ENCODE results near the gene PBX2.
"Not testable (repeated sequence)": the region's sequence is repeated elsewhere in the genome, so short reads cannot be mapped to it uniquely, and the experiment has no call there.

The PBX2 gene

DNA sequence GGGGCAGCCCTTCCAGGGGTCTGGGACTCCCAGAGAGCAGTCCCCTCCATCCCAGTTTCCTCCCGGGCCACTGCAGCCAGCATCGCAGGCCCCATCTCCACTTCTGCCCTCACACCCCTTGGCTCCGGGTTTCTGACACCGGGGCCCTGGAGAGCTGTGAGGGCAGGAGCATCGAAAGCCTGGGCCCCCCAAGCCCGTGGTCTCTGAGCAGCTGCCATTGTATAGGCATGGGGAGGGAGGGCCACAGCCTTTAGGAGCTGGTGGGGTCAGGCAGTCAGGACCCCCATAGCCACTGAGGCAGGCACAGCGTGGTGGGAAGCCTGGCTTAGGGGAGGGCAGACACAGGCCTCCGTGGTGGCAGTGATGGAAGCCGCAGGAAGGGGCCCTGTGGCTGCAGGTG, 12.2 kb upstream of the PBX2 start:
- DNase-seq (ENCODE audit: low spot score) = no peak

DNA sequence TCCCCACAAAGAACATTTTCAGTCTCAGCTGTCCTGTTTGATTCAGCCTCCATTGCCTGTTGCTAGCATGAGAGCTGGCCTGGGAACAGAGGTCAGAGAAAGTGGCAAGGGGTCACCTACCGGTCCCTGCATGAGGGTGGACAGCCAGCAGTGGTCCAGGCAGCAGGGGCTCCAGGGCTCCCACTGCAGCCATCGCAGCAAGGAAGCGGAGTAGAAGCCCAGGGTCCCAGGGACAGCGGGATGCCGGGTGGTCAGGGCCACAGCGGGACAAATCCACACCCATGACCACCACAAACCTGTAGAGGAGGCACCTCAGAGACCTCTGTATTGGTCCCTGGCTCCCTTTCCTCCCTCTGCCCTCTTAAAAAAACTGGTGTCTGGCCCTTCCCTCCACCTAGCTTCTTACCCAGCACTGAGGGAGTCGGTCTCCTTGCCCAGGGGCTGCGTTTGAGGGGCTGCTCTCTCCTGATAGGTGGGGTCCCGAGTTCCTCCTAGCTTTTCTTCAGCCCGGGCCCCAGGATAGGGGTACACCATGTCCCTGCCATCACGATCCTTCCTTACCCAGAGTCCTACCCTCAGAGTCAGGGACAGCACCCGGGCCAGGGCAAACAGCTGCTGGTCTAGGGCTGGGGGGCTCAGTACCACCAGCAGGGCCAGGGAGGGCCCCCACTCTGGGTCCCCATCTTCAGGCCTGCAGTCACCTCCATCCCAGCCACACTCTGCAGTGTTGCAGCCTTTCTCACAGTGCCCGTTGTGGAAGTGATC, 10.9 kb upstream of the PBX2 start:
- no peak for DNase-seq (ENCODE audit: low spot score)

DNA sequence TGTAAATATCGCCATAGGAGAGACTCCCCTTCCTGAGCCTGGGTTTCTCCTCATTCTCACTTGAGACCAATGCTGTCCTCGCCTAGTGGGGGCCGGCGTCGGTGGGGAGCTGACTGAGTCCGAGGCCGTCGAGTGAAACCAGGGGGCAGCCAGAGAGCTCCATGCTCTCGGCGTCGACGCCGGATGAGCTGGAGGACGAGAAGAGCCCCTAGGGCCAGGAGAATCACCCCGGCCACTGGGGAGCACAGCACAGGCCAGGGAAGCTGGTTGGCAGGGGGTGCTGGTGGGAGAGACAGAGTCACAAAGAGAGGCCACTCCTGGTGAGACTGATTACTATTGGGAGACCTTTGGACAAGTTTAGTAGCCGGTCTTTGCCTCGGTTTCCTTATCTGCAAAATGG, 8.9 kb upstream of the PBX2 start:
- no peak for DNase-seq (ENCODE audit: low spot score)

DNA sequence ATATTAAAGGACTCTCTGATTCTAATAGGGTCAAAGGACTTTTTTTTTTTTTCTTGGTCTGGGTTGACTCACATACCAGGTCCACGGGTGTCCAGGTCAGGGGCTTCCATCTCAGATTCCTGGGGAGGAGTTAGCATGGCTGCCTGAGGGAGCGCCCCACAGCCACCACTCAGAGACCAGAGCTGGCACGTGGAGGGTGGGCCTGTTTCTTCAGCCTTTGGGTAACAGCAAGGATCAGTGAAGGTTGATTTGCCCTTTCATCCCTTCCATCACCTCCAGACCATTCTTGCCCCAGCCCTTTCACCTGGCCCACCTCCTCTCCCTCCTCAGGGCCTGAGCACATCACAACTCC, 8.3 kb upstream of the PBX2 start:
- DNase-seq (ENCODE audit: low spot score) = no peak

DNA sequence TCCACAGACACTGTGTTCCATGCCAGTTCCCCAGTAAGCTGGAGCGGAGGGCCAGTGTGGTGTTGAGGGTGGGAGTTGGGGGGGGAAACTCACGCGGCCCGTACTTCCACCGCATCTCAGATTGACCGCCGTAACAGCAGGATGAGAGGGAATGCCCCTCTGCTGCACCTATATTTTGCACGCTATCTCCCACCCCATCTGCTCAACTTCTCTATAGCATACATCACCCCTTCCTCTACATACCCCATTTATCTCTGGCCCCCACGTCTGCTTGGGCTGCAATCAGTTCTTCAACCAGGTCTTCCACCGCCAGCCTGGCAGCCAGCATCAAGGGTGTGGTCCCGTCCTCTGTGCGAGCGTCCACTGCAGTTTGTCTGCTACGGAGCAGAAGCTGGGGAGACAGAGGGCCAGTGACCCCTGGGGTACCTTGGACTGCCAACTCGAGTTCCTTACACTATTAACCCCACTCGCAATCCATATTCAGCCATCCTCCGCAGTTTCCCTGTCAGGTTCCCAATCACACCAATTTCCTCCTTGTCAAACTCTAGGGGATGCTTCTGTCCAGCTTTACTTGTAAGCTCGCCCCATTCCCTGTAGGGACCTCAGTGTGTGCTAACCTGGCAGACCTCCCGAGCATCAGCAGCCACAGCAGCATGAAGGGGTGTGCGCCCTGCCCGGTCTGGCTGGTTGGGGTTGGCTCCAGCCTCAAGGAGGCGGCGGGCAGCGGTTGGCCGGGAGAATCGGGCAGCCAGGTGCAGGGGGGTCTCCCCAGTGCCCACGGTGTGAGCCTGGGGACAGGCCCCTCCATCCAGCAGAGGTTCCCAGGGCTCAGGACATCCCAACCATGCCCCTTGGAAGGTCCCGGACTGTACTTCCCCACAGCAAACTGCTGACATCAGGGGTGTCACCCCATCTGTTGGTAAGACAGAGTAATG, 6.9 kb upstream of the PBX2 start:
- no peak for DNase-seq (ENCODE audit: low spot score)

DNA sequence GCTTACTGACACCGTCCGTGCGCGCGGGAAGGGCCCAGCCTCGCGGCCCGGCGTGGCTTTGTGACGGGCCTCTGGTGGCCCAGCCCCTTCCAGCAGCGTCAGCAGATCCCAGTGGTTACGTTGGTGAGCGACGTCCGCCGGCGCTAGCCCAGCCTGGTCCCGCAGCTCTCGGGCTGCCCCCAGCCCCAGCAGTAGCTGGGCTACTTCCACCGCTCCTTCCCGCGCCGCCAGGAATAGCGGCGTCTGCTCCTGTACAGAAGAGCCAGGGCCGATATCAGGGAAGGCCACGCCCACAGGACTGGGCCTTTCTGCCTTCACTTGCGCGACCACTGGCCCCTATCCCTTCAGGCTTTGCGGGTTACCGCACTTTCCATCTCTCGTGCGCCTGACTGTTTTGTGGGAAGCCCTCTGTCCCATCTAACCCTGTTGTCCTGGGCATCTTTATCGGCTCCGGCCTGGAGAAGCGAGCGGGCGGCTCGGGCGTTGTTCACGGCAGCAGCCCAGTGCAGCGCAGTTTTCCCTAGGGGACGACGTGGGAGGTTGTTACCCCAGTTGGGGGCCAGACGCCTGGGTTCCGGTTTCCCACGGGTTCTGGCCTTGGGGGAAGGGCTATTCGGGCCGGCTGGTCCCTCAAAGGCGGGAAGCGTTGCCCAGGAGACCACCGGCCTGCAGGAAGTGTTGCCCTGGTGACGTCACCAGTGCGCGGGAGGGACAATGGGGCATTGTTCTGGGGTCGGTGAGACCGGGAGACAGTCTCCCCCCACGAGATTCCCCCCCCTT, 6.1 kb upstream of the PBX2 start:
- peak; percentile 85 for DNase-seq (ENCODE audit: low spot score)

DNA sequence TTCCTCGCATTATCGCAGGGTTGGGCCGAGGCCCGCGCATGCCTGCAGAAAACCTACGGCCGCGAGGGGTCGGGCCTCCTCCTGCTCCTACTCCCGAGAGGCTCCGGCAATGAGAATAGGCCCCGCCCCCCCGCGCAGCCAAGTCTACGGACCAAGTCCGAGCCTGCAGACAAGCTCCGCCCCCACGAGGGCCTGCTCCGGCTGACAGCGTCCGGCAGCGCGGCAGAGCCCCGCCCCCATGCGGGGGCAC, 5.6 kb upstream of the PBX2 start:
- DNase-seq (ENCODE audit: low spot score) = peak; percentile 99

DNA sequence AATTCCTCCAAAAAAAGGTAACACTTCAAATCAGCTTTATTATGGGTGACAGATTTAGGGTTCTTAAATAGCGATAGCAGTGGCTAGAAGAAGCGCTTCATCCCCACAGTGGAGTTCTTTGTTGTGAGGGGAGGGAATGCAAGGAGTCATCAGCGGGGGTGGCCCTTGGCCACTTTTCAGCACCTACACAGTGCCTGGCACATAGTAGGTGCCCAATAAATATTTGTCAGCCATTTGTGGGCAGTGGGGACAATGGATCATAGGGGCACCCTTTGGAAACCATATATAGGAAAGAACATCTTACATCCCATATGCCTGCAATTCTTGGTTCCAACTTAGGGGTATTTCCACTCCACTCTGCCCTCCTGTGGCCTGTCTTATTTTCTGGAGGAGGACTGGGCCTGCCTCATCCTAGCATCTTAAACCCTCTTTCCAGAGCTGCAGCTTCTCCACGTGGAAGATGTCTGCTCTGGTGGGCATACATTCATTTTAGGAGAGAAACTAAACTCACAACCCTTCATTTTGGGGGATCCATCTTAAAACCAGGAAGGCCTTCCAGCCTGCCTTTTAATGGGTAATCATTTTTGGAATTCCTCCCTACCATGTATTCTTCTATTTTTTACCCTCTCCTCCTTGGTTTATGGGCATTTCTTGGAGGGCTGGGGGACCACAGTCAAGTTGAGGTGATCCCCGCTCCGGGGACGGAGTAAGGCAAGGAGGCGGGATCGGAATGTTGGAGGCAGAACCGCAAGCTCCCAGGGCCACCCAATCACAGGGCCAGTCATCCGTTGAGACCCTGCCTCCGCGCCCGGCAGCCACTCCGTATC, 5.0 kb upstream of the PBX2 start:
- peak; percentile 78 for DNase-seq (ENCODE audit: low spot score)

DNA sequence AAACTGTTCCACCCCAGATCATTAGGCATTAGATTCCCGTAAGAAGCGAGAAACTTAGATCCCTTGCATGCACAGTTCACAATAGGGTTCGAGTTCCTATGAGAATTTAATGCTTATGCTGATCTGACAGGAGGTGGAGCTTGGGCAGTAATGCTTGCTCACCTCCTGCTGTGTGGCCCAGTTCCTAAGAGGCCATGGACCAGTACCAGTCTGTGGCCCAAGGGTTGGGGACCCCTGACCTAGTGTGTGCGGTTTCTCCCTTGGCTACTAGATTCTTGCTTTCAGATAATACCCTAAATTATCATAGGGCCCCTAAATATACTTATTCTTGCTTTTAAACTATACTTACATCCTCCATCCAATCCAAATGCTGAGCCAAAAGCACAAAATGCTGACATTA, 4.4 kb upstream of the PBX2 start:
- no peak for DNase-seq (ENCODE audit: low spot score)

DNA sequence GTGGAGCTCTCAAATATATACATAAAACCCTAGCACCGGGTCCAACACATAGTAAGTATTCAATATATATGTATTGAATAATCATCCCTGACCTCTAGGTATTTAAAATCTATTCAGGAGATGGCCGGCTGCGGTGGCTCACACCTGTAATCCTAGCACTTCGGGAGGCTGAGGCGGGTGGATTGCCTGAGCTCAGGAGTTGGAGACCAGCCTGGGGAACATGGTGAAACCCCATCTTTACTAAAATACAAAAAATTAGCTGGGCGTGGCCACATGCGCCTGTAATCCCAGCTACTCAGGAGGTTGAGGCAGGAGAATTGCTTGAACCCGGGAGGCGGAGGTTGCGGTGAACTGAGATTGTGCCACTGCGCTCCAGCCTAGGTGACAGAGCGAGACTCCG, 3.1 kb upstream of the PBX2 start:
- not testable (repeated sequence) for DNase-seq (ENCODE audit: low spot score)

DNA sequence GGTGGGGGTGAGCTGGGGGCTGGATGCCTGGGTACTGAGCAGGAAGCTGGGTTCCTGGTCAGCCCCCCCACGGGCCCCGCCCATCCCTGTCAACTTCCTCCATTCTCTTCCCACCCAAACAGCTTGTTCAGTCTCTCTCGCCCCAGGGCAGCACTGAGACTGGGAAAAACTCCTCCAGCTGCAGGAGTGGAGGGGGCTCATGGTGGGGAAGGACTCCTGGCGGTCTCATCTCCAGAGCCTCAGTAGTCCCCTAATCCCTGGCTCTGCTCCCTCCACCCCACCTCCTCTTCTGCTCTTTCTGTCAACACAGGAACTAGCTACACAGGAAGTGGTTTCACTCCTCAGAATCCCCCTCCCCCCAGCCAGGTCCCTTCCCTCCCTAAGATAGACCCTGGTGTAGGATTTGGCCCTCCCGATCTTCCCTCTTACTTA, 2.6 kb upstream of the PBX2 start, which contains the start of gene GPSM3:
GPSM3 (minus strand) TSS at position 36 of the 432 bp plus-strand sequence. CDS start 130 bp downstream, outside the sequence.
- DNase-seq (ENCODE audit: low spot score) = peak; percentile 62

DNA sequence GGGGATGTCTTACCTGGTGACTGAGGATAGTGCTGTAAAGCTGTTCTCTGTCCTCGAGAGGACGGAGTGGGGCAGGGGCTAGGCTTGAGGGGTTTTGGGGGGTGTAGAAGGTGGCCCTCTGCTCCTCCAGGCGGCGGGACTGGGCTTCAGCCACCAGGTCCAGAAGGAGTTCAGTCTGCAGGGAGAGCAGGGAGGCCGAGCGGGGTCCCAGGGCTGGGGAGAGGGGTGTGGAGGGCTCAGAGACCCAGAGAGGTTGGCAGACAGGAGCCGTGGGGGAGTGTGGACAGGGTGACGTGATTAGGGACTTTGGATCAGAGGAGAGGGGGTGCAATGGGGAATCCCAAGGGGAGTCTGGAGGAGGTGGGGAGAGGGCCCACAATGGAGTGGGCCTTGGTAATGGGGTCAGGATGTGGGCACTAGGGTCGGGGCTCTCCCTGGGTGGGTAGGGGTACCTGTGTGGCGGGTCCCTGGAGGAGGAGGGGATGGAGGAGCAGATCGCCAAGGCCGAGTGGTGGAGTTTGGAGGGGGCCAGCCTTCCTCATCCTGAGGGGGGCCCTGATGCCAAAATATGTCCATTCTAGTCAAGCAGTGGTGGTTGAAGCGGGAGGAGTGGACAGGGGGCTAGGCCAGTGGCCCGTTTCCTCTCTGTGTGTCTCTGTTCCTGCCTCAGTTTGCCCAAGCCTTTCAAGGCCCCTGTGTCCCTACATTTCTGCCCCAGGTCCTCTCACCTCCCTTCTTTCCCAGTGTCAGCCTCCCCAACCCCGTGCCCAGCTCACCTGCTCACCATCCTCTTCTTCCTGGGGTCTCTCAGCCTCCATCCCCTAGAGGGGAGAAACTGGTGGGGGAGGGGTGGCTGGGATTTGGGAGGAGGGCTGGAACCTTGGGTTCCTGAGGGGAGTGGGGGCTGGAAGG, 1.9 kb upstream of the PBX2 start:
- DNase-seq (ENCODE audit: low spot score) = no peak

DNA sequence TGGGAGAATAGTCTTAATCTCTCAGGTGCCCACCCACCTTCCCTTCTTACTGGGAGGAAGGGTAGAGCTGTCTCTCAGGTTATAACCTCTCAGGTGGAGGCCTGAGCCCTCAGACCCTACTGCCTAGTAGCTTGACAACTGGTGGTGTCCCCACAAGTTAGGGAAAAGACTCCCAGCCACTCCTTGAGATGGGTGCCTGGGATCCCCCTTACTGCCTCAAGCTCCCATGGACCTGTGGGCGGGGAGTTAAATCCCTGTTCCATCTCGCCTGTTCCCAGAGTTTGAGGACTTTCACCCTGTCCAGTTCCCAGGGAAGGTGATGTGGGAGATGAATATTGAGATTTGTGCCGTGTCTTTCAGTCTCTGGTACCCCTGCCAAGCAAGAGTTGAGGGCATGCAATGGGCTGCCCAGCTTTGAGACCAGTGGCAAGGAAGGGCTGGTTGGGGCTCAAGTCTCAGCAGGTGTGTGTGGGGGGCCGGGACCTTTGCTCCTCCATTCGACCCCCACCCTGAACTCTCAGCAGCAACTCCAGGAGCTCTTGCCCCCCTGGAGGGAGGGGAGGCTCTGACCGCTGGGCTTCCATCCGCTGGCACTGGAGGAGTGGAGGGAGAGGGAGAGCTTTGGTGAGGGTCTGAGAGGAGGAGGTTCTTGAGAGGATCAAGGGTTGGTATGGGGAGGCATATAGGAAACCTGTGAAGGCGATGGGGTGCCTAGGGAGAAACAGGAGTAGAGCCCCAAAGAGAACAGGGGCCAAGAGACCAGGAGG, 1.1 kb upstream of the PBX2 start:
- no peak for DNase-seq (ENCODE audit: low spot score)

DNA sequence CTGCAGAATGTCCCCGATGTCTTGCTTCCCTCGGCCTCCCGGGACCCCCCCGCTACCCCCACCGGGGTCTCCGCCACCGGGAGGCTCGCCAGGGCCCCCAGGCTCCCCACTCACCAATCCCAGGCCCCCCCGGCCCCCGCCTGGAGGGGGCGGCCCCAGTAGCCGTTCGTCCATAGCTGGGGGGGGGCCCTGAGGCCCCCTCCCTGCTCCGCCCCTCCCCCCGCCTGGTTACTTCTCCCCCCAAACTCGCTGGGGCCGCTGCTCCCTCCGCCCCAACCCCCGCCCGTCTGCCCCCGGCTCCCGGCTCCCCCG, 304 bp downstream of the PBX2 start:
- DNase-seq (ENCODE audit: low spot score) = no peak

DNA sequence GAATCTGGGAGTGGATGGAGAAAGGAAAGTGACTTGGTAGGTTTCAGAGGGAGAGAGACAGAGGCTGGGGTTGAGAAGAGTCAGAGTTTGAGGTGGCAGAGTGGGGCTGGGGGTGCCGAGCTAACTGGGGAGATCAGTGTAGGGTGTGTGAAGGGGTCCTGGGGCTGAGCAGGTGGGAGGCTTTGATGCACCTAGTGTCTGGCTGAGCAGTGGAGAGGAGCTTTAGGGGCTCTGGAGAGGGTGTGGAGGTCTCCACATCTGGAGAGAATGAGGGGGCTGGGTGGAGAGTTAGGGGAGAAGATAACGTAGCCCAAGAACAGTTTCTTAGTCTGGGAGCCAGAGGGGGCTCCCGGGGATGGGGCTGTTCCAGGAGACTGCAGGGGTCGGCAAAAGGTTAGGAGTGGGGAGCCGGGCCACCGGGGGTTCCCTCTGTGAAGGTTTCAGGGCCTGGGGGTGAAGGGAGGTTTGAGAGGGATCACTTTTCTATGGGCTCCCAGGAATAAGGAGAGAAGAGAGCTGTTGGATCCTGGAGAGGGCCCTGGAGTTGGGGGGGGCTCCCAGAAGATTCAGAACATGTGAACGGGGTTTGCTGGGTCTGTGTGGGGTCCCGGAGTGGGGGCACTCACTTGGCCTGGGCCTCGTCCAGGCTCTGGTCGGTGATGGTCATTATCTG, 797 bp downstream of the PBX2 start:
- DNase-seq (ENCODE audit: low spot score) = peak; percentile 22

DNA sequence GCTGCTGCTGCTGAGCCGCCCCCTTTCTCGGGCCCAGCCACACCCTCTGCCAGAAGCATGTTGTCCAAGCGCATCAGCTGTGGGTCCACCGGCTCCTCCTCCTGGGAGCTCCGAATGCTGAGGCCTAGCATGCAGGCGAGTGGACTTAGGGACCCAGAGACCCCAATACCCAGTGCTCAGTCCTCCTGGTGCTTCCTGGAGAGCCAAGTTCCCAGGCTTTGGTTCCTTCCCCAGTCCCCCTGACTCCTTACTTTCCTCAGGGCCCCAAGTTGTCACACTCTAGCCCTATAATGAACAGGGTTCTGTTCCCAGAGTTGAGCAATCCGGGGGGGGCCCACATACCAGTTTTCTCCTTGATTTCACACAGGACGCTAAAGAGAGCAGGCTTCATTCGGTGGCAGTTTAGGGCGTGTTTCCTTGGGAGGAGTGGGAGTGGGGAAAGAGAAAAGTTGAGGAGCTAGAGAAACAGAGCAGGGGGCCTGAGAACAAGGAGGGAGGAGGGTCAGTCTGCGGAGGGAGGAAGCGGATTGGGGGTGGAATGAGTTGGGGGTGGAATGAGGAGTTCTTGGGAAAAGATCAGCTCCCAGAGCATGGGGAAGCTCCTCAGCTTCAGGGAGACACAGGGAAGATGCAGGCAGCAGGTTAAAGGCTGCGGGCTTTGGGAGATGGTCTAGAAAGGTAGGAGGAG, 1.5 kb downstream of the PBX2 start:
- DNase-seq (ENCODE audit: low spot score) = no peak

DNA sequence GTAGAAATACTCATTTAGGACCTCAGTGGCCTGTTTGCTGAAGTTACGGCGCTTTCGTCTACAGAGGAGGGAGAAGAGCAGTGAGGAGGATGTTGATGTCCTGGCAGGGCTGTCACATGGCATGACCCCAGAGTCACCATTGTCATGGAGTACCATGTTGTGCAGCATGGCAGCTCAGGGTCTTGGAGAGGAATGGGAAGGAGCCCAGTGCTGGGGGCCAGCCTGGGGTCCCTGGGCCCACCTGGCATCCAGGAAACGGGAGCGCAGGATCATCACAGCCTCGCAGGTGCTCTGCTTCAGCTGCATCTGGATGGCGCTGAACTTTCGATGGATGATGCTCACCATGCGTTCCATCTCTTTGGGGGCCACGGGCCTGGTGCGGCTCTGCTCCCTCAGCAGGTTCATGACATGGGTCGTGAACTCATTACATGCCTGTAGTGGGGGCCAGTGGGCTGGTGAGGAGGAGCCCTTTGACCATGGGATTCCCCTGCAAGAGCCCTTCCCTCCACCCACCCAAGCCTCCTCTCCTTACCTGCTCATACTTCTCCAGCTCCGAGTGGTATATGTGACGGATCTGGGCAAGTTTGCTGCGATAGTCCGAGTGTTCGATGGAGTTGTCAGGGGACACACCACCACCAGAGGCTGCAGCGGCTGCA, 2.1 kb downstream of the PBX2 start:
- DNase-seq (ENCODE audit: low spot score) = not testable (repeated sequence)

DNA sequence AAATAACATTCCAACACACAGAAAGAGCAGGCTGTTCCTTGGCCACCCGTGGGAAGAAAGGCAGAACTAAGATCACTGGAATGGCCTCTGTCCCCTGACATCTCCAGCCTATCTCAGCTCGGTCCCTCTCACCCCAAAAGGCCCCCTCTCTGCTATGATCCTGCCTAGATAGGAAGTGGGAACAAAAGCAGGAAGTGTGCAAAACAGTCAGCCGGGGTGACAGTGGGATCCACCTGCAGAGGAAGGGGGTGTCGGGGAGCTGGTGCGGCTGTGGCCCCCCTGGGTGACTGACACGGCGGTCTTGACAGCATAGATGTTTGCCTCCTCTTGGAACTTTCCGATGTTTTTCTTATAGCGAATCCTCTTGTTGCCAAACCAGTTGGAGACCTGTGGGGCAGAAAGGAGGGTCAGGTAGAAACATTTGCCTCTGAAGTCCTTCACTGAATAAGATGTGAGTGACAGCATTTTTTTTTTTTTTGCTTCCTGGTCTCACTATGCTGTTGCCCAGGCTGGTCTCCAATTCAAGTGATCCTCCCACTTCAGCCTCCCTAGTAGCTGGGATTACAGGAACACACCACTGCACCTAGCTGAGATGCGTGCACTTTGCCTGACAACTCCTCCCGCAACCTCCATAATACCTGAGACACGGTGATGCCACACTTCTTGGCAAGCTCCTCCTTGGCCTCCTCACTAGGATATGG, 2.8 kb downstream of the PBX2 start:
- no peak for DNase-seq (ENCODE audit: low spot score)
